Dedifferentiated amniotic fluid mesenchymal stem cell (primary cell): ENCODE measurements around the gene SLITRK5.

ENCODE experiments used
- DNase-seq: peaks from one replicate; pipeline ENCODE4 v3.0.0-alpha.2; 2016; ENCODE audit errors: extremely low spot score

Gene SLITRK5

GRCh38 chr13:87709947-87710346 lies 38.8 kb downstream of the SLITRK5 start:
- DNase-seq, result no peak

- DNase-seq, result no peak
Observed at GRCh38 chr13:87712012-87712411, 40.8 kb downstream of the SLITRK5 start.
